ENCODE results near the gene GARIN5A.

GARIN5A gene

GRCh38 chr19:50420127-50420526 lies 56.5 kb downstream of the GARIN5A start:
- no peak for DNase-seq (ENCODE audit: low read depth)
- H3K4me3 ChIP-seq (replicated peaks; ENCODE audit: low read depth, low read length) = no peak overlapping the region
- no peak for TF ChIP-seq CTCF (IDR thresholded peaks at IDR 0.05; ENCODE audit: low read length, missing control alignments)

- no peak for TF ChIP-seq CTCF (IDR thresholded peaks at IDR 0.05; ENCODE audit: low read length, missing control alignments)
- no peak for DNase-seq (ENCODE audit: low read depth)
- no peak overlapping the region for H3K4me3 ChIP-seq (replicated peaks; ENCODE audit: low read depth, low read length)
Measured at GRCh38 chr19:50419580-50420035, 57.0 kb downstream of the GARIN5A start.

GRCh38 chr19:50419022-50419579 lies 57.5 kb downstream of the GARIN5A start:
- no peak overlapping the region for H3K4me3 ChIP-seq (replicated peaks; ENCODE audit: low read depth, low read length)
- TF ChIP-seq CTCF (IDR thresholded peaks at IDR 0.05; ENCODE audit: low read length, missing control alignments) = no peak
- DNase-seq (ENCODE audit: low read depth) = no peak

- no peak within 1 kb of the TSS for H3K4me3 ChIP-seq (replicated peaks; ENCODE audit: low read depth, low read length)
- no peak for DNase-seq (ENCODE audit: low read depth)
- no peak for TF ChIP-seq CTCF (IDR thresholded peaks at IDR 0.05; ENCODE audit: low read length, missing control alignments)
Measured at GRCh38 chr19:50418176-50419021, 58.2 kb downstream of the GARIN5A start, which contains the start of gene SPIB. TSS of gene SPIB (plus strand) at chr19:50418938. CDS start at chr19:50418963, 25 bp downstream.

GRCh38 chr19:50417111-50418081 lies 59.3 kb downstream of the GARIN5A start:
- no peak for DNase-seq (ENCODE audit: low read depth)
- TF ChIP-seq CTCF (IDR thresholded peaks at IDR 0.05; ENCODE audit: low read length, missing control alignments) = no peak
- H3K4me3 ChIP-seq (replicated peaks; ENCODE audit: low read depth, low read length) = no peak overlapping the region
